ENCODE measurements around the gene HYAL3.
"Not testable (repeated sequence)": the region's sequence is repeated elsewhere in the genome, so short reads cannot be mapped to it uniquely, and the experiment has no call there.

Gene HYAL3

GRCh38 chr3:50293079-50293801 is 6.0 kb downstream of the HYAL3 start:
- FAIRE-seq (peak; percentile 60), DNase-seq (ENCODE audit: insufficient read length, low spot score) (no peak)

GRCh38 chr3:50292159-50293078 is 6.8 kb downstream of the HYAL3 start, which contains the start of gene IFRD2:
Gene IFRD2 (minus strand): TSS chr3:50292429. CDS start chr3:50292274, 155 bp downstream.
- DNase-seq (ENCODE audit: insufficient read length, low spot score) (peak; percentile 96), FAIRE-seq (peak; percentile 100)

- no peak for DNase-seq (ENCODE audit: insufficient read length, low spot score)
- FAIRE-seq = no peak
Measured at GRCh38 chr3:50290161-50290641, 9.0 kb downstream of the HYAL3 start.

GRCh38 chr3:50289130-50289529 is 10.1 kb downstream of the HYAL3 start:
- DNase-seq (ENCODE audit: insufficient read length, low spot score) (no peak), FAIRE-seq (no peak)

GRCh38 chr3:50288387-50289007 is 10.7 kb downstream of the HYAL3 start:
- DNase-seq (ENCODE audit: insufficient read length, low spot score) = no peak
- peak; percentile 33 for FAIRE-seq

GRCh38 chr3:50287262-50287661 is 11.9 kb downstream of the HYAL3 start:
- no peak for DNase-seq (ENCODE audit: insufficient read length, low spot score)
- FAIRE-seq = no peak

GRCh38 chr3:50286322-50287227 is 12.6 kb downstream of the HYAL3 start:
- DNase-seq (ENCODE audit: insufficient read length, low spot score) (no peak), FAIRE-seq (no peak)

- not testable (repeated sequence) for FAIRE-seq; DNase-seq (ENCODE audit: insufficient read length, low spot score)
Measured at GRCh38 chr3:50284121-50284520, 15.1 kb downstream of the HYAL3 start.

GRCh38 chr3:50279255-50280016 is 19.8 kb downstream of the HYAL3 start:
- no peak for DNase-seq (ENCODE audit: insufficient read length, low spot score)
- no peak for FAIRE-seq

GRCh38 chr3:50278880-50279224 is 20.4 kb downstream of the HYAL3 start, which contains the start of gene LSMEM2:
Gene LSMEM2 (plus strand): TSS chr3:50279087. CDS start chr3:50279114, 27 bp downstream.
- DNase-seq (ENCODE audit: insufficient read length, low spot score) = no peak
- FAIRE-seq = no peak

GRCh38 chr3:50278123-50278879 is 20.9 kb downstream of the HYAL3 start:
- DNase-seq (ENCODE audit: insufficient read length, low spot score) (no peak), FAIRE-seq (peak; percentile 70)

- FAIRE-seq (no peak), DNase-seq (ENCODE audit: insufficient read length, low spot score) (no peak)
Measured at GRCh38 chr3:50276762-50277101, 22.5 kb downstream of the HYAL3 start.

GRCh38 chr3:50275996-50276761 is 23.0 kb downstream of the HYAL3 start:
- FAIRE-seq = no peak
- no peak for DNase-seq (ENCODE audit: insufficient read length, low spot score)

GRCh38 chr3:50275141-50275995 is 23.8 kb downstream of the HYAL3 start:
- DNase-seq (ENCODE audit: insufficient read length, low spot score) = no peak

GRCh38 chr3:50274371-50275104 is 24.7 kb downstream of the HYAL3 start:
- FAIRE-seq (peak; percentile 40), DNase-seq (ENCODE audit: insufficient read length, low spot score) (peak; percentile 50)

More at GRCh38 chr3:50275141-50275995, 23.8 kb downstream of the HYAL3 start:
- FAIRE-seq = no peak

GRCh38 chr3:50273689-50274065 is 25.5 kb downstream of the HYAL3 start:
- FAIRE-seq (no peak), DNase-seq (ENCODE audit: insufficient read length, low spot score) (no peak)
